ENCODE results near the gene BAZ1B.

DNA sequence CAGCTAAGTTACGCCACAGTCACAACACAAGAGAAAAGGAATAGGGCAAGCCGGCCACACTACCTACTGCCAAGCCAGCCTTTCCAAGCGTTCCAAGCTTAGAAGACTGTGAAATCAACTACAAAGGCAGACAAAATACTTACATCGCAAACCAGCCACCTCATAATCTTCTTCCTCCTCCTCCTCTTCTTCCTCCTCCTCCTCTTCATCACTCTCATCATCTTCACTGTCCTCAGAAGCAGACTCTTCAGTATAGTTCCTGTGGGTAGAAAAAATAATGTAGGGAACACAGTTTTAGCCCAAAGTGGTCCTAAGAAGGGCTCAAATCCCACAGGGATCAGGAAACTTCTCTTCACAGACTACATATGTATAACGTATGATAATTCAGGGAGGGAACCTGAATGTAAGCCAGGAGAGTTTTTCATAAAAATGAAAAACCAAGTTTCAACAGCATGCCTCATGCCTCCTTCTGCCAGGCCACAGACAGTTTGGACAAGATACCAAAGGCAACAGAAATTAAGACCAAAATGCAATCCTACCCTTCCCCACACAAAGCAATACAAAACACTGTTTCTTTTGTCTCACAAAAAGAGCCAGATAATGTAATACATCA, 74.9 kb downstream of the BAZ1B start:
- TF ChIP-seq, protein P1, sequence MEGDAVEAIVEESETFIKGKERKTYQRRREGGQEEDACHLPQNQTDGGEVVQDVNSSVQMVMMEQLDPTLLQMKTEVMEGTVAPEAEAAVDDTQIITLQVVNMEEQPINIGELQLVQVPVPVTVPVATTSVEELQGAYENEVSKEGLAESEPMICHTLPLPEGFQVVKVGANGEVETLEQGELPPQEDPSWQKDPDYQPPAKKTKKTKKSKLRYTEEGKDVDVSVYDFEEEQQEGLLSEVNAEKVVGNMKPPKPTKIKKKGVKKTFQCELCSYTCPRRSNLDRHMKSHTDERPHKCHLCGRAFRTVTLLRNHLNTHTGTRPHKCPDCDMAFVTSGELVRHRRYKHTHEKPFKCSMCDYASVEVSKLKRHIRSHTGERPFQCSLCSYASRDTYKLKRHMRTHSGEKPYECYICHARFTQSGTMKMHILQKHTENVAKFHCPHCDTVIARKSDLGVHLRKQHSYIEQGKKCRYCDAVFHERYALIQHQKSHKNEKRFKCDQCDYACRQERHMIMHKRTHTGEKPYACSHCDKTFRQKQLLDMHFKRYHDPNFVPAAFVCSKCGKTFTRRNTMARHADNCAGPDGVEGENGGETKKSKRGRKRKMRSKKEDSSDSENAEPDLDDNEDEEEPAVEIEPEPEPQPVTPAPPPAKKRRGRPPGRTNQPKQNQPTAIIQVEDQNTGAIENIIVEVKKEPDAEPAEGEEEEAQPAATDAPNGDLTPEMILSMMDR (IDR thresholded peaks at IDR 0.05; ENCODE audit: insufficient read depth, low read length, poor library complexity, severe bottlenecking), result no peak
- no peak for TF ChIP-seq EZH2phosphoT487 (conservative IDR thresholded peaks at IDR 0.05; ENCODE audit: low read length)

Data from SU-DHL-6 (cell line).